ENCODE measurements around the gene PLXNA2.

PLXNA2 gene

DNA sequence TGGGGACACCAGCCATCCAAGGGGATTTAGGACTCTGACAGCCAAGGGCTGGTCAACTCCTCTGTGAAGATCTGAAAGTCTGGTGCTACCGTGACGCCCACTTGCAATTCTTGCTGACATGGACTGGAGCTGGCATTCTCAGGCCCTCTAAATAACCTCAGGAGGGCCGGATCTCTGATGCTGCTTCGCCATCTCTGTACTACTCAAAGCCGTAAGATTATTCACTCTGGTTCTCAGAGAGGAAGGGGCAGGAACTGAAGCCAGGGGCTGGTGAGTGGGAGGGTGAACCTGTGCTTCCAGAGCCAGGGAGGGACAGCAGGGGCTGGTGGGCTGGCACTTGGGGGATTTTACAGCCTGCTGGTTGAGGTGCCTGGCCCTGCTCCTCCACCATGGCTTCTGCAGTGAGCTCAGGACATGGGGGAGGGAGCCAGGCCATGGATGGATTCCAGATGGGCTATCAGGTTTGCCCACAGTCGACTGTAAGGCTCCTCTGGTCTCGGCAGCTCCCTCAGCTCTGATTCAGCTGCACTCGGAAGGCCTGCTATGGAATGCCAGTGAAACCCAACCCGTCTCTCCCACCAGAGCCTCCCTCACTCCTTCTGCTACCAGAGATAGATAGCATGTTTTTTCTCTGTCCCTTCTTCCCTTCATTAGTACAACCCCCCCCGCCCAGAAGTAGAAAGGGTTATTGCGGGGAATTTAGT, 84.5 kb downstream of the PLXNA2 start:
- DNase-seq = no peak

DNA sequence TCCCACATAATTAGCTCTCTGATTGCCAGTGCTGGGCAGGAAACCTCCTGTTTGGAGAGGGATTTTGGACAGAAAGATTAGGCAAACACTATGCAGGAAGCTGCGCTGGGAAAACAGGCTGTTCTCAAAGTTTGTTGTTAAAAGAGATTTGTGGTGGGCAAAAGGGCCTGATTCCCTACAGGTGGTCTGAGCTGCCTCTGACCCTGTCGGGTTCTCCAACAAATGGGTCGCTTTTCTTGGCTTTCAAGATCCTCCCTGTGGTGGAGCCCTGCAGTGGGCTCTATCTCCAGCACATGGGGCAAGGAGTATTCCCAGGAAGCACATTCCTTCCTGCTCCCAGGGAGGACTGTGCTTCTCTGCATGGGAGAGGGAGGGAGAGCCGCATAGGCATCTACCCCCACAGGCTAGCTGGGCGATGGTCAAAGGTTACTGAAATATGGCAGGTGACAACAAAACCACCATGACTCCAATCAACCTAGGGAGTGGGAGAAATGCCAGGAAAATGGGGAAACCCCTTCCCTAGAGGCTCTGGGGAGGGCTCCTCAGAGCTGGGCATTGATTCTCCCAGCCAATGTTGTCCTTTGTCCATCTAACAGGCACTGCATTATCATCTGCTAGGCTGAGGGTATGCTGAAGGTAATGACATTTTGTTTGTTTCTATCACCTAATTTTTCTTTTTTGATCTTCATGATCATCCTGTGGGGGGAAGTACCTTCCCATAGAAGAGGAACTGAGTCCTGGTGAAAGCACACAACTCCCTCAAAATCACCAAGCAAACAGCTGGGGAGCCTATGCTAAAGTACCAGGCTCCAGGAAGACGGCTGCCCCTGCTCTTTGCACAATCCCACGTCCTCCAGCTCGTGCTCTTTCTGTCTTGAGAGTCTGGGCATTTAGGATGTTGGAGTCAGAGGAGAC, 85.3 kb downstream of the PLXNA2 start:
- DNase-seq = no peak

DNA sequence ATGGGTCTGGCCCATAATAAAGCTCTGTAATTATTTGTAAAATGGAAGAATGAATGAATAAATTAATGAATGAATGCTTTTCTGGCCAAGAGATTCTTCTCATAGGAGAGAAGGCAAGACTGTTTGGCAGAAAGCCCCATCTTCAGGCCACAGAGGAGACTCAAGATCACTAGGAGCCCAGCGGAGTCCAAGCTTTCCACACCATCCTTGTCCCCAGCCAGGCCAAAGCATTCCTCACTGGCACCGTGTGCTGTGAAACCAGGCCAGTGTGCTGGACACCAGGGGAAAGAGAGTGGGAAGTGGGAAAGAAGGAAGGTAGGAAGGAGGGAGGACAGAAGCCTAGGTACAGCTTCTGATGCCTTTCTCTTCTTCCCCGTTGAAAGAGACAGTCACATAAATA, 86.4 kb downstream of the PLXNA2 start:
- DNase-seq = no peak

DNA sequence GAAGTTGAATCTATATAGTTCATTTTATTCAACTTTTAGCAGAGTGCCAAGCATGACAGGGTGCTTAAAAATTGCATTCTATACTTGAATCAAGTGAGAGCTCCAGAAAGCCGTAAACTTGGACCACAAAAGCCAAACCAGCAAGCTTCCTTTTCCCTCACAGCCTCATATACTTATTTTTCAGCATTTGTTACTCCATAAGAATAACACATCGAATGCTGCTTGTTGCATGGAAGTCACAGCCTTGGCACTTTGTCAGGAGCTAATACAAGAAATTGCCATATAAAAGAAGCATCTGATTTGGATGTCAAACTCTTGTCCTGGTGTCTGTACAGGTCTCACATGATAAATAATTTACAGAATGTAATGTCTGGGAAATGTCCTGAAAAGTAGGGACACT, 87.4 kb downstream of the PLXNA2 start:
- no peak for DNase-seq

DNA sequence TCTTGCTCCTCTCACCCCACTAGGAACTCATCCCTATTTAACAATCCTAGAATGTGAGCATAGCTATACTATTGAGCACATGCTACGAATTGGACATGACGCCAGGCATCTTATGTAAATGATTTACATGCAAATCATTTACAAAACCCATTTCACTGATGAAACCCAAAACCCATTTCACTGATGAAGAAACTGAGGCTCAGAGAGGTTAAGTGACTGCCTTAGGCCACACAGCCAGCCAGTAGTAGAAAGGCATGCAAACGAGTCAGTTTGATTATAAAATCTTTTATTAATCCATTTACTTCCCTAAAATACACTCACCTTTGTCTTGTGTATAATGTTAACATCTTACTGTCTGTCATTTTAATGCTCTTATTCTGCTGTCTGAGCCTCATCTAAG, 87.9 kb downstream of the PLXNA2 start:
- DNase-seq = no peak

DNA sequence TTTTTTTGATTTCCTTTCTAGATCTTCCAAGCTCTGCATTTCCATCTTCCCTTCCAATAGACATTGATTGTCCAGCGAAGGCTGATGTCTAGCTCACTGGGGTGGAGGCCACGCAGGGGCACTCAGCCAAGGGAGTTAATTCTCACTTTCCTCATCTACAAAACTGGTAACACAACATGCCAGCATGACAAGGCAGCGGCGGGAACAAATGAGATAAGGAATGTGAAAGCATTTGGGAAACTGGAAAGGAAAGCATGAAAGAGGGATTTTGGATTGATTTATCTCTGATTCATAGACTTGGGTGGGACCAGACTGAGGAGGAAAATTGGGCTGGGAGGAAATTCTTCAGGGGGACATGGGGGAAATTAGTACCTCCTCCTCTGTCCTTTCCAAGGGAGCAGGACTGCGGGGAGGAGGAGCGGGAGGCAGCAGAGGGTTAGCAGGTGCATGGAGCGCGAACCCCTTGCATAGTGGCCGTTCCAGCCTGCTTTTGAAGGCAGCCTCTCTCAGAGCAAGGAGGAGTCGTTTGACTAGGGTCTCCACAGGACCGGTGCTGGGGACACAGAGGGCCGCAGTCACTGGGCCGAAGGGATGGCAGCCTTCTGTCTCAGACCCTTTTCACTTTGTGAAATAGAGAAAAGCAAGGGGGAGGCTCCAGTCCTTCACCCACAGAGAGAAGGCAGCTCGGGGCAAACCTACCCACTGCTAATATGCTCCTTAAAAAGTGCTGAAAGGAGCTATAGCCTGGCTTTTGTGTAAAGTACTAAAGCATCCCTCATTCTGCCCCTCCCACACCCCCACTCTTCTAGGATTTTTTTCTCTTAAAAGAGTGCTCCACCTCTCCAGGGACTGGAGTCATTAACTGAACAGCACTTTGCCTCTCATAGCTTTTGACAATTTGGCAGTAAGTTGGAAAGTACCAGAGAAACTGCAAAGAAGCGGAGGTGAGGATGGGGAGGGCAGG, 89.2 kb downstream of the PLXNA2 start:
- DNase-seq = no peak

DNA sequence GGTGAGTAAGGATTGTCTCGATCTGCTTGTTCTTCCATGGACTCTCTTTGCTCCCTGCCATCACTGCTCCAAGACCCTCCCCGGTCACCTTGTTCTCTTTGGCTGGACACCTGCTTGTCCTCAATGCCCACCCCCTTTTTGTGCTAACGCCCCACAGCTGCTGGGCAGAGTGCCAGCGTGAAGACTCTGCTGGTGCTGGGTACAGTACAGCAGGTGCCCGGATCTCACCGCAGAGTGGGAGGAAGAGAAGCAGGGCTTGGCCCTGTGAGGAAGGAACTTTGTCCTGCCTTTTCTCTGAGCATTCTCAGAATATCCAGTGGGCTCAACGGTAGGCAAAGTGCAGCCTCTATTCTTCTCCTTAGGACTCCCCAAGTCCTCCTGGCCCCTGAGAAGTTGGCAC, 90.1 kb downstream of the PLXNA2 start:
- DNase-seq = no peak

DNA sequence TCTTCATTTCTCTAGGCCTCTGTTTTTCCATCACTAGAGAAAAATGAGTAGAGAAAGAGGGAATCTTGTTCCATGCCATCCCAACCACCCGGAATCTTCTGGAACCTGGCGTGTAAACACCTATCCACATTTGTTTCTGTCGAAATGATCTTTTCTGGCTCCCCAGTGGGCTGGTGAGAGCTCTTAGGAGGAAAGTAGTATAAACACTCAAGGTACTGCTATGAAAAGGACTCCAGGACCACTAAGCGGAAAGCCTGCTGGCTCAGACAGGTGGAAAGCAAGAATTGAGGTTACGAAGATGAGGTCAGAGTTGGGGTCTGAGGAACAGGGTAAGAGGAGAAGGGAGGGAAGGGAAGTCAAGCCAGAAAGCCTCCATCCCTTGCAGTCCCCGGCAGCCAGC, 90.8 kb downstream of the PLXNA2 start:
- no peak for DNase-seq

DNA sequence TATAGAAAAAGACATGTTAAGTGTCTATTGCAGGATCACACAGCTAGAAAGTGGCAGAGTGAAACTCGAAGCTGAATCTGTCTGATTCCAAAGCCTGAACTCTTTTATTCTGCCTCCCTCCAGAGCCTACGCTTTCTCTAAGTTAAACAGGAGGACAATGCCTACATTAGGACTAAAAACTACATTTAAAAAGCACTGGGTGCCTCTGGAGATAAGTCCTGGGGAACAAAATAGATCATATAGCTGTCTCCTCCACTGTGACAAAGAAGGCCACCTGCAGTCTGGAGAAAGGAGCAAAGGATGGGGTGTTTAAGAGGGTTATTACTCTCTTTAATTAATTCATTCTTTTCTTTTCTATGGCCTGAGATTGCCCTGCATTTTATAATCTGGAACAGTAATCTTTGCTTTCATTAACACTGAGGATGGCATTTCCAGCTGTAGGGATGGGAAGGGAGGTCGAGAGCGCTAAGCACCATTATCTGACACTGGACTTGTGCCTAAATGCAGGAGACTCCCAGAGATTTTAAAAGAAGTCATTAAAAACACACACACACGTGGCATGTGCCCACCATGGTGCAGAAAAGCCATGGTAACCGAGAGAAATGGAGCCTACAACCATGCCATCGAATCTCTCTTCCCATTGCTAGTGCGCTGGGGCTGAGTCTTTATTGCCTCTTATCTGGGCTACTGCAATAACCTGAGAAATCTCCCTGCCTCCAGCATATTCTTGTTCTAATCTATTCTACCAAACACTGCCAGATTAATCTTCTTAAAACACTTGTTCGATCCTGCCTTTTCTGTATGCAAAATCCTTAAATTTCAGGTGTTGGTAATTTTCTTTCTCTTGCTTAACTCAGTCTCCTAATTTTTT, 92.2 kb downstream of the PLXNA2 start:
- no peak for DNase-seq

DNA sequence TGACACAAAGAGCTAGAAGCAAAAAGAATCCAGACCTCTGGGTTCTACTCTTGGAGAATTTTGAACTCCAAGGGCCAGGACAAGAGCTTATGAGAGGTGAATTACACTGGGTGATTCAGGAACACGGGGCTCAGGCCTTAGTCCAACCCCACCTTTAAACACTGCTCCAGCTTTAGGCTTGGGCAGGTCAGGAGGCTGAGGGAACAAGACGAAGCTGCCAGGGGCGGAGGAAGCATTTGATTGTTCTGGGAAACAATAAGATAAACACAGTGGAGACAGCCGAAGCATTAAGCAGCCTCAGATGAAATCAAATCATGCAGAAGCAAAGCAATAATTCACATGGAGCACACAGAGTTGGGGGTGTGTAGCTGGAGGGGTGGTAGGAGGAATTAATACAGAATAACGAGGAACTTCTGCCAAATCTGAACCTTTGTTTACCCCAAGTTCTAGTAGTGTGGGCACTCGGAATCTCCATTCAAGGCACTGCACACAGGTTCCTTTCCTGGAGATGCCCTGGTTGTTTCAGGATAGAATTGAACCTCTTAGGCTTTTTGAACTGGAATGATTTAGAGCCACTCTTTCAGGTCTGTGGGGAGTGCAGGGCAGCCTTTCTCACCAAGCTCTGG, 93.2 kb downstream of the PLXNA2 start:
- DNase-seq = no peak

DNA sequence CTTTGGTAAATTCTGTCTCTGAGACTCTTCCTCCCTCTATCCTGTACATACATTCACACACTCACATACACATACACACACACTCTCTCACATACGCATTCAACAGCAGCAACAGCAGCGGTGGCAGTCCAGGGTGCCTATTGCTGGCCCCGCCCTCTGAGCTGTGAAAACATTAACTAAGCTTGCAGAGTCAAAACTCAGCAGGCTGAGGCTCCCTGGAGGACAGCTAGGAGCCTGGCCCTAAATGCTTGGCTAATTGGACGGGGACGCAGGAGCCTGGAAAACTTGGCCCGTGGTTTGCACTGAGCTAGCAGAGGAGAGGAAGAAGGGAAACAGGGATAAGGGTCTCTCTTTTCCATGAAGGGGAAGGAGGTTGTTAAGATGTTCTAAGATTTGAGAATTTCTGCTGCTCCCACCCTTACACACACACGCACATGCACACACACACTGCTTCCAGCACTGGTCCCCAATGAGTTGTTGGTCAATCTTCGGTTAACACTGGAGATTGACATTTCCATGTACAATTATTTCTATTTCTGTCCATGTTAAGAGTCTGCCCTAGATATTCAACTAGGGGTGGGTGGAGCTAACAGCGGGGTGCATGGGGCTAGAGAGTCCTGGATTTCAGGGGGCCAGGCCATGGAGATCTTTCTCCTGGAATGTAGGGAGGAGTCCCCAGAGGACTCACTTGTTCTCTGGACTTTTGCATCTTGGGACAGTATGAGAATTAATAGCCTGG, 94.2 kb downstream of the PLXNA2 start:
- no peak for DNase-seq

DNA sequence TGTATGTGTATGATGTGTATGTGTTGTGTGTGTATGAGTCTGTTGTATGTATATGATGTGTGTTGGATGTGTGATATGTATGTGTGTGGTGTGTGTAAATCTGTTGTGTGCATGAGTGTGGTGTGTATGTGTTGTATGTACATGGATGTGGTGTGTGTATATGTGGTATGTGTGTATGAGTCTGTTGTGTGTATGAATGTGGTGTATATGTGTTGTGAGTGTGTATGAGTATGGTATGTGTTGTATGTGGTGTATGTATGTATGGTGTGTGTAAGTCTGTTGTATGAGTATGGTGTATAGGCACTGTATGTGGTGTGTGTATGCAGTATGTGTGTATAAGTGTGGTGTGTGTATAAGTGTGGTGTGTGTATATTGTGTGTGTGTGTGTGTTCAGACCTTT, 95.0 kb downstream of the PLXNA2 start:
- no peak for DNase-seq

DNA sequence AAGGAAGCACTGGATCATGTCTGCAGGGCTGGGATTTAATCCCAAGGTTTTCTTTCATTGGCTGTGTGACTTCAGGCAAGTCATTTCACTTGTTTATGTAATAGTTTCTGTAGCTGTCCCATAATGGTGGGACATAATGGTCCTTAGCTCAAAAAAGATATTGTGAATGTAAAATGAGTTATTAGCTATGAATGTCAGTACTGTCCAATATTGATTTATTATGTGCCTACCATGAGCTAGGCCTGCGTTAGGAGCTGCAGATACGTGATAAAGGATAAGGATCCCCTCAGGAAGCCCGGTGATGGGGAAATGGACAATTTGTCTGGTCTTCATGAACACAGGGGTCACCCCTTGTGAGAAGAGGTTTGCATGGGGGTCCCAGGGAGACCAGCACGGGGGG, 95.8 kb downstream of the PLXNA2 start:
- no peak for DNase-seq

DNA sequence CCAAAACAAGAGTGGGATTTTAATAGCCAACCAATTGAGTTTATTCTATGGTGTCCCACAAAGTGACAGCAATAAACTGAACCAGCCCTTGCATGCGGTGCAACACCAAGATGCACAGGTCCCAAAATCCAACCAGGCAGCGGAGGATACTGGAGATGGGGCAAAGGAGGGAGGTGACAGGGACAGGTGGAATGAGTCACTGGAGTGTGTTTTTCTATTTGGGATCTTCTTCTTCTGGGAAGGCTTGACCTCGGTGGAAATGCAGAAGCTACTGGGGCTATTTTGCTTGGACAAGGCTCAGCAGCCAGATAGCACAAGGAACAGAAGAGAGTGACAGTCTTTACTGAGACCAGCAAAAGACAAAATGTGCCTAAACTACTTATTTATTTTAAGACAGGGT, 97.5 kb downstream of the PLXNA2 start:
- DNase-seq = no peak

DNA sequence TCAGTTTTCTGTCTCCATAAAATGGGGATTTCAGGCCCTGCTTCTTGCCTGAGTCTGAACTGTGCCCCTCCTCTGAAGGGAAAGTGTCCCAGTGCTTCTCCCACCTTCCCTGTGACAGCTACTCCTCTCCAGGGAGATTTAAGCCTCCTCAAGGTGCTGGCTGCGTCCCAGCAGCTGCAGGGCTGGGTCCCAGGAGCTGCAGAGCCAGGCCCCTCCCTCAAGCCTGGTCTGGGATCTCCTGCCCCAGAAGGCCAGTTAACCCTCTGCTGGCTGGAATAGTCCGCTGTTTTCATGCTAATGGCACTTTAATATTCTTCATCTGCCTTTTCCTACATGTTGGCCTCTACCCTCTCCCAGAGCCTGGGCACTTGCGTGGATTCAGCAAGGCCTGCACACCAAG, 99.0 kb downstream of the PLXNA2 start:
- DNase-seq = no peak

DNA sequence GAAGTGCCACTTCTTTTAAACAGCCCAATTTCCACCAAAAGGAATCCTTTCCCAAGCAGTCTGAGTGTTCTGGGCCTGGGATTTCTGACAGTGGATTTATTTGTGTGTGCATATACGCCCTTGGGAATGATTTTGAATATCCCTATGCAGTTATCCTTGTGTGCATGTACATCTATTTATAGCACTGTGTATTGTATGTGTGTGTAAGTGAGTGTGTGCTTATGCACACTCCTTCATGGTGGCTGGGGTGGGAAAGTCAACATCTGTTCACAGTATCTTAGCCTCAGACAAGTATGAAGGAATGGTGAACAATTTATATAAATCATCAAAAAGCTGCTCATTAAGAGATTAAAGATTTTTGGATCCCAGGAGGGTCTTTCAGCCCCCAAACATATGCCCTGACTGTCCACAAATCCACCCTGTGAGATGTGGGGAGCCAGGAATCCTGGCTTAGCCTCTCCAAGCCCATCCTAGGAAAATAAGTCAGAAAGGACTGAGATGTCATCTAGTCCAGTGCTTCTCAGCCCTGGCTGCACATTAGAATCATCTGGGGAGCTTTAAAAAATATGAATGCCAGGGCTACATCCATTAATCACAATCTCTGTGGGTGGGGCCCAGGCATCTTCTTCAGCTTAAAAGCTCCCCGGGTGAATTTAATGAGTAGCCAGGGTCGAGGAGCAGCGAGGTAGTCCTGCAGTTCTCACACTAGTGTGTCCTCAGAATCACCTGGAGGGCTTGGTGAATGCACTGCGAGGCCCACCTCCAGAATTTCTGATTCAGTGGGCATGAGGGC, 101.4 kb downstream of the PLXNA2 start:
- DNase-seq = no peak

DNA sequence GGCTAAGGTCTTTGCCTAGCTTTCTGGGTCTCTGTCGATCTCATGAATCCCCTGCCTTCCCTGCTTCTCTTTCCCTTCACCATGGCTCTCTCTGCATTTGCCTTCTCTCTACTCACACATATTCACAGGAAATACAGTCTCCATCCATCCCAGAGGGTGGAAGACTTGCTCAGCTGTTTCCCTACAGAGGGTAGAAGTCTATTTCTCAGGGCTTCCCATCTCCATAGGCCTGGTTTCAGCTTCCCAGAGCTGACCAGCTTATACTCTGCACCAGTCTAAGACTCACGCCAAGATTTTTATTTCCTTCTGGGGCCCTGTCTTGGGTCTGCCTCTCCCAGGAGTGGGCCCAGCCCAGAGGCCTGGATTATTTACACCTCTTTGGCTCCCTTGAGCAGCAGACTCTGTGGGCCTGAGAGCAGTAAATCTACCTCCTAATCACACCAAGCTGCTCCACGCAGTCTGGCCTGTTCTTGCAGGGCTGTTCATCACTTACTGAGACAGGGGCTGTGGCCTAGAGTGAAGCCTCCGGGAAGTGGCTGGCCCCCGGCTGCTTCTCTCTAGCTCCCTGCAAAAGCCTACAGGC, 102.5 kb downstream of the PLXNA2 start:
- no peak for DNase-seq

DNA sequence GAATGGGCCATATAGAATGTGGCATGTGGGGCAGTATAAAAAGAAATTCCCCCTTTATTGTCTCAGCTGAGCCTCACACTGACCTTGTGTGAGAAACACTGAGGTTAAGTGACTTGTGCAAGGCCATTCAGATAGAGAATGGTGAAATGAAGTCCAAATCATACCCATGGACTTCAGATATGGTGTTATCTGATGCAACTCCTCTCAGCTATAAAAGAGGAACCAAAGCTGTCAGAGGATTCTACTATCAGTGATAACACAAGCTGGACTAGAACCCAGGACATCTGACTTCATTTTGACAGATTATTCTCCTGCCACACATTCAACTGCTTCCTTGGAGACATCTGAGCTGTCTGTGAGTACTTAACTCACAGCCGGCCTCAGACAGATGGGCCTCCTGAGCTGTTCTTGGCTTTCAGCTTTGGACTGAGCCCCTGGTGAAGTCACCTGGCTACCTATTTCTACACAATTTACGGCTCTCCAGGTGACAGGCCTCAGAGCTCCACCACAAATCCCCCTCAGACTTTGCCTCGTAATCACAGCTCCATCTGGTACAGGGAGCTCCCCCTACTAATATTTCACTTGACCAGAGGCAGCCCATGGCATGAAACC, 104.6 kb downstream of the PLXNA2 start:
- DNase-seq = no peak

DNA sequence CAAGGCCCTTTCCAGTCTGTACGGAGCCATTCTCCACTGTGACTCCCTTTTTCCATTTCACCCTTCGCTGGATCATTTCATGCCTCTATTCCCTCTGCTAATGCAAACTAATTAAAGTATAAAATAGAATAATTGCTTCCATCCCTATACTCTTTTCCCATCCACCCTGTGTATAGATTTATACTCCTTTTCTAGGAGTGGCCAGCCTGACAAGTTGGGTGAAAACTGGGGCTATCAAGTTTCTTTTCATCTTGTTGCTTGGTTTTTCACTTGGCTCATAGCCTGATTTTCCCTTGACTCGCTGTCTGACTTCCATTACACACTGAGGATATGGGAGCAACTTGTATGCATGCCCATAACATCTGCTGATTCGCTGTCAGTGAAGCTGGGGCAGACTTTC, 107.0 kb downstream of the PLXNA2 start:
- no peak for DNase-seq

Data from stimulated activated naive CD4-positive, alpha-beta T cell (primary cell).